Tibial artery (tissue), 4 donors: ENCODE measurements around the gene THSD4.
"Not testable (repeated sequence)": the region's sequence is repeated elsewhere in the genome, so short reads cannot be mapped to it uniquely, and the experiment has no call there.

Experiments used
- DNase-seq, 2 donors: peaks; one replicate each; pipeline ENCODE4 v3.0.0-alpha.2; 2019
- H3K27ac ChIP-seq, 2 donors: fragments of 200-600 bp; sonication (generic) in 1 of 2; 1 replicate in 1 of 2; 2 replicates in 1 of 2; pipeline ENCODE4 v1.5.1; 2018 to 2019; ENCODE audit warnings: mild to moderate bottlenecking in 1 of 2
- H3K27me3 ChIP-seq, 2 donors: fragments of 200-600 bp; sonication (generic) in 1 of 2; one replicate each; pipeline versions ENCODE4 v1.5.1 to v1.6.0; 2016 to 2019
- H3K36me3 ChIP-seq, 3 donors: fragments of 200-600 bp; sonication (generic) in 2 of 3; one replicate each; pipeline ENCODE4 v1.5.1; 2016 to 2019; ENCODE audit warnings: mild to moderate bottlenecking in 2 of 3
- H3K4me1 ChIP-seq, 4 donors: fragments of 200-600 bp; sonication (generic) in 2 of 4; 1 replicate in 3 of 4; 2 replicates in 1 of 4; pipeline ENCODE4 v1.5.1; 2016 to 2019
- H3K4me3 ChIP-seq, 2 donors: fragments of 200-600 bp; sonication (generic) in 1 of 2; 1 replicate in 1 of 2; 2 replicates in 1 of 2; pipeline ENCODE4 v1.5.1; 2018 to 2019; ENCODE audit warnings: mild to moderate bottlenecking in 2 of 2
- H3K9me3 ChIP-seq, 3 donors: fragments of 200-600 bp; sonication (generic) in 1 of 3; one replicate each; pipeline ENCODE4 v1.5.1; 2016 to 2019
- intact Hi-C: fragments of 100-400 bp; cut with DNase I; formaldehyde crosslinking; loops from one replicate; pipeline ENCODE4 v1.15.0; 2023; ENCODE audit warnings: low total_unique reads
- TF ChIP-seq, protein P1 (sequence below), 2 experiments: fragments of 200-600 bp in 1 of 2; fragments of 450-650 bp in 1 of 2; IDR thresholded peaks; one replicate each; pipeline ENCODE4 v1.5.1; 2017 to 2019; ENCODE audit warnings: antibody characterized with exemption in 2 of 2, mild to moderate bottlenecking in 1 of 2, moderate library complexity in 1 of 2

The THSD4 gene

DNA sequence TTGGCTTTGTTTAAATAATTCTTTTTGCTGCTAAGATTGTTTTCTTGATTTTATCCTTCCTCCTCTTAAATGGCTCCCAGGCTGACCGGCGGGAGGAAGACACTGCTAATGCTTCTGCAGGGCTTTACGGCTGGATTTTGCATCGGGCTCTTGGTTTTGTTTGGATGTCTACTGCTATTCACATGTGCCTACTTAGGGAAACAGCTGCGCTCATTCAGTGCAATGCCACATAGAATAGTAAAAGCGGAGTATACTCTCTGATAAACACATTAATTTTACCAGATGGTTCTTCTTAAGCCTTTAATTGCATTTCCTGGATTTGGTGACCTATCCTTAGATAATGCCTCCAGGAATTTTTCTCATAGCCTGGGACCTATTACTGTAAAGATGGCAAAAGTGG lies 146.6 kb downstream of the THSD4 start:
- Histone ChIP-seq H3K4me3 (no peak overlapping the region), H3K9me3 (no peaks in the 10 kb centered on the region), H3K36me3 (peaks cover 0 to 12% (median 0%) of the 10 kb centered on the region in 3 donors), H3K27ac (no peak overlapping the region), H3K4me1 (peaks cover 0 to 11% (median 0%) of the 10 kb centered on the region in 4 donors), H3K27me3 (no peaks in the 10 kb centered on the region)
- TF ChIP-seq, protein P1, sequence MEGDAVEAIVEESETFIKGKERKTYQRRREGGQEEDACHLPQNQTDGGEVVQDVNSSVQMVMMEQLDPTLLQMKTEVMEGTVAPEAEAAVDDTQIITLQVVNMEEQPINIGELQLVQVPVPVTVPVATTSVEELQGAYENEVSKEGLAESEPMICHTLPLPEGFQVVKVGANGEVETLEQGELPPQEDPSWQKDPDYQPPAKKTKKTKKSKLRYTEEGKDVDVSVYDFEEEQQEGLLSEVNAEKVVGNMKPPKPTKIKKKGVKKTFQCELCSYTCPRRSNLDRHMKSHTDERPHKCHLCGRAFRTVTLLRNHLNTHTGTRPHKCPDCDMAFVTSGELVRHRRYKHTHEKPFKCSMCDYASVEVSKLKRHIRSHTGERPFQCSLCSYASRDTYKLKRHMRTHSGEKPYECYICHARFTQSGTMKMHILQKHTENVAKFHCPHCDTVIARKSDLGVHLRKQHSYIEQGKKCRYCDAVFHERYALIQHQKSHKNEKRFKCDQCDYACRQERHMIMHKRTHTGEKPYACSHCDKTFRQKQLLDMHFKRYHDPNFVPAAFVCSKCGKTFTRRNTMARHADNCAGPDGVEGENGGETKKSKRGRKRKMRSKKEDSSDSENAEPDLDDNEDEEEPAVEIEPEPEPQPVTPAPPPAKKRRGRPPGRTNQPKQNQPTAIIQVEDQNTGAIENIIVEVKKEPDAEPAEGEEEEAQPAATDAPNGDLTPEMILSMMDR (IDR thresholded peaks at IDR 0.05): no peak
- DNase-seq: no peak
- intact Hi-C loops: no loop called here

DNA sequence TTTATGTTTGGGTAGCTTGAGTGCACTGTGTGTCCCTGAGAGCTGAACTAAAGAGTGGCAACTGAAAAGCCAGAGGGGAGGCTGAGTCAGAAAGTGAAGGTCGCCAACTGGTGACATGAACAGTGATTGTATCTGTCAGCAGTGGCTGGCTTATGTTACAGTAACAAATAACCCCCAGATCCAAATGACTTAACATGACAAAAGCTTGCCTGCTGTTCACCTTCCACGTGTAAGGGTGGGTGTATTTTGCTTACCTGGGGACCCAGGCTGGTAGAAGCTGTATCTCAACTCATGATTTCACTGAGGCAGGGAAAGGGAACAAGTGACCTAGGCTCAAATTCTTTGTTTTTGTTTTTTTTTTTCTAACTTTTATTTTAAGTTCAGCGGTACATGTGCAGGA lies 147.3 kb downstream of the THSD4 start:
- TF ChIP-seq, protein P1 (IDR thresholded peaks at IDR 0.05): no peak
- intact Hi-C loops: no loop called here
- no peak for DNase-seq
- Histone ChIP-seq H3K36me3 (peaks cover 0 to 12% (median 0%) of the 10 kb centered on the region in 3 donors), H3K4me3 (no peak overlapping the region), H3K4me1 (peaks cover 0 to 11% (median 1%) of the 10 kb centered on the region in 4 donors), H3K27ac (no peak overlapping the region), H3K27me3 (no peaks in the 10 kb centered on the region), H3K9me3 (no peaks in the 10 kb centered on the region)

DNA sequence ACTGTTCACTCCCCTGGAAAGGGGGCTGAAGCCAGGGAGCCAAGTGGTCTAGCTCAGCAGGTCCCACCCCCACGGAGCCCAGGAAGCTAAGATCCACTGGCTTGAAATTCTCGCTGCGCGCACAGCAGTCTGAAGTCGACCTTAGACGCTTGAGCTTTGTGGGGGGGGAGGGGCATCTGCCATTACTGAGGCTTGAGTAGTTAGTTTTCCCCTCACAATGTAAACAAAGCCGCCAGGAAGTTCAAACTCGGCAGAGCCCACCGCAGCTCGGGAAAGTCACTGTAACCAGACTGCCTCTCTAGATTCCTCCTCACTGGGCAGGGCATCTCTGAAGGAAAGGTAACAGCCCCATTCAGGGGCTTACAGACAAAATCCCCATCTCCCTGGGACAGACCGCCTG lies 150.3 kb downstream of the THSD4 start:
- H3K4me1 ChIP-seq: peaks cover 0 to 11% (median 1%) of the 10 kb centered on the region in 4 donors
- H3K9me3 ChIP-seq, H3K36me3 ChIP-seq, DNase-seq, intact Hi-C loops, H3K27ac ChIP-seq, H3K27me3 ChIP-seq, H3K4me3 ChIP-seq: not testable (repeated sequence)

DNA sequence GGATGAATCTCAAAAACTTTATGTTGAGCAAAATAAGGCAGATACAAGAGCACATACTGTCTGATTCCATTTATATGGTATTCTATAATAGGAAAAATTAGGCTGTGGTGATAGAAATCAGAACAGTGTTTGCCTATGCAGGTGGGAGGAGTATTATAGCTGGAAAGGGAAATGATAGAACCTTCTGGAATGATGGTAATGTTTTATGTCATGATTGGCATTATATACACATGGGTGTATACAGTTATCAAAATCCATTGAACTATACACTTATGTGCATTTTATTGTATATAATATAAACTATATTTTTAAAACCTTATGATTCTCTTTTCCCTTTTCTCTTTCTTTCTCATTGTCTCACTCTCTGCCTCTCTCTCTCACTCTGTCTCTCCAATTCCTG lies 156.1 kb downstream of the THSD4 start:
- H3K9me3 ChIP-seq: no peaks in the 10 kb centered on the region
- intact Hi-C loops: loop anchor here (10.0 kb wide), 1 partner anchor 63 kb away; no protein-coding TSS in a partner anchor

DNA sequence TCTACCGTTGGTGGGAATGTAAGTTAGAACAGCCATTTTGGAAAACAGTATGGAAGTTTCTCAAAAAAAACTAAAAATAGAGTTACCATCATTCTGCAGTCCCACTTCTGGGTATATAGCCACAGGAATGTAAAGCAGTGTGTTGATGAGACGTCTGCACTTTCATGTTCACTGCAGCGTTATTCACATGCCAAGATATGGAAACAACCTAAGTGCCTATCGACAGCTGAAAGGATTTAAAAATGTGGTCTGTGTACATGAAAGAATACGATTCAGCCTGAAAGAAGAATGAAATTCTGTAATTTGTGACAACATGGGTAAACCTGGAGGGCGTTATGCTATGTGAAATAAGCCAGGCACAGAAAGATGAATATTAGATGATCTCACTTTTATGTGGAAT lies 157.7 kb downstream of the THSD4 start:
- H3K4me3 ChIP-seq: no peak overlapping the region
- TF ChIP-seq, protein P1 (IDR thresholded peaks at IDR 0.05): no peak
- H3K9me3 ChIP-seq: no peaks in the 10 kb centered on the region
- H3K36me3 ChIP-seq: no peaks in the 10 kb centered on the region
- no peak overlapping the region for H3K27ac ChIP-seq
- H3K27me3 ChIP-seq: no peaks in the 10 kb centered on the region
- intact Hi-C loops: loop anchor here (10.0 kb wide), 1 partner anchor 62 kb away; no protein-coding TSS in a partner anchor
- peaks cover 0 to 16% (median 4%) of the 10 kb centered on the region in 4 donors for H3K4me1 ChIP-seq
- no peak for DNase-seq

More for the DNA sequence above, 156.1 kb downstream of the THSD4 start:
- no peak overlapping the region for H3K4me3 ChIP-seq
- TF ChIP-seq, protein P1 (IDR thresholded peaks at IDR 0.05): no peak
- H3K4me1 ChIP-seq: peaks cover 0 to 15% (median 5%) of the 10 kb centered on the region in 4 donors
- no peaks in the 10 kb centered on the region for H3K27me3 ChIP-seq
- no peak overlapping the region for H3K27ac ChIP-seq
- no peak for DNase-seq
- H3K36me3 ChIP-seq: no peaks in the 10 kb centered on the region

DNA sequence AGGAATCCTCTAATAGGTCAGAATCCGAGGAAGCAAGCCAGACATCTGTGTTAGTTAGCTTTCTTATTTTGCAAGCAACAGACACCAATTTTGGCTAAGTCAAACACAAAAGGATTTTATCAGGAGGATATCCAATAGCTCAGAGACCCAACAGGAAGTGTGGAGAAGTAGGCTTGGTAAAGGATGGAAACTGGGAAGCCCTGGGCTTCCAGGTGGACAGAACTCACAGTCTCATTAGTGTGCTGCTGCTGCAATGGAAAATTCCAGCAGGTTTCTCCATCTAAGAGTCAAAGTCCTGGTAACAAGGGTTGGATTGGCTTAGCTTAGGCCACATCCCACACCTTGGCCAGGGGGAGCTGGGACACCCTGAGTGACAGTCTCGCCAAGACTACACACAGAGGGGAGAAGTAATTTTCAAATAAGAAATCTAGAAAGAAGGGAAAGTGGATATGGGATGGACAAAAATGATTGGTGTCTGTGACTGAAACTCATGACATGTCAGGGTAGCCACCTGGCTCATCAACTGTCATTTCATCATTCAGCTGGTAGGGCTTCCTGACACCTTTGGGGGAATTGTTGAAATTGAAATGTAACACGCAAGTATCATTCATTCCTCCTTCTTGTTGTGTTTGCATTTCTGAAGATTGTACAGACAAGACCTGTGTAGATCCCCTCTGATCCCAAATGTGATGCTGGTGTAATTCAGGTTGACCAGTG lies 158.6 kb downstream of the THSD4 start:
- Histone ChIP-seq H3K9me3 (no peaks in the 10 kb centered on the region), H3K27me3 (no peaks in the 10 kb centered on the region), H3K27ac (no peak overlapping the region), H3K36me3 (no peaks in the 10 kb centered on the region), H3K4me3 (no peak overlapping the region), H3K4me1 (peaks cover 0 to 26% (median 13%) of the 10 kb centered on the region in 4 donors)
- intact Hi-C loops: loop anchor here (10.0 kb wide), 1 partner anchor 61 kb away; no protein-coding TSS in a partner anchor
- TF ChIP-seq, protein P1 (IDR thresholded peaks at IDR 0.05): no peak
- no peak for DNase-seq
